Pulmonary artery endothelial cell (primary cell): ENCODE results near the gene MAP2K7. TPM values are rescaled to one million over a fixed set of nuclear protein-coding genes. Genes with fewer than 3 reads are reported as not detected.
"Not testable (repeated sequence)": the region's sequence is repeated elsewhere in the genome, so short reads cannot be mapped to it uniquely, and the experiment has no call there.

Experiments used
- DNase-seq: peaks from one replicate; pipeline ENCODE4 v3.0.0-alpha.2; 2011; ENCODE audit warnings: low read depth, low spot score
- total RNA-seq: library from RNA; depleted of rRNA; stranded (reverse); fragments of >200 nt; gene quantifications from 2 replicates; pipeline ENCODE4 v1.2.3, GENCODE V29; 2014

MAP2K7 gene
- 8.8 and 11.6 TPM in 2 replicates for total RNA-seq

- DNase-seq: peak; percentile 94
These were observed at the start of gene MAP2K7 for GRCh38 chr19:7903244-7904073. Gene MAP2K7 (plus strand): TSS chr19:7903877. CDS start chr19:7903945, 68 bp downstream.

GRCh38 chr19:7855426-7856108 is 48.1 kb upstream of the MAP2K7 start:
- no peak for DNase-seq

GRCh38 chr19:7856109-7856591 is 47.5 kb upstream of the MAP2K7 start:
- DNase-seq: no peak

- no peak for DNase-seq
These were observed 46.7 kb upstream of the MAP2K7 start for GRCh38 chr19:7856679-7857663.

GRCh38 chr19:7857727-7858108 is 46.0 kb upstream of the MAP2K7 start:
- DNase-seq: no peak

- no peak for DNase-seq
These were observed 45.4 kb upstream of the MAP2K7 start for GRCh38 chr19:7858109-7858770.

- not testable (repeated sequence) for DNase-seq
These were observed 44.6 kb upstream of the MAP2K7 start for GRCh38 chr19:7859087-7859486.

- DNase-seq: no peak
These were observed 43.6 kb upstream of the MAP2K7 start for GRCh38 chr19:7859831-7860713.

- no peak for DNase-seq
These were observed 42.7 kb upstream of the MAP2K7 start for GRCh38 chr19:7860714-7861618.

- DNase-seq: no peak
These were observed 41.9 kb upstream of the MAP2K7 start for GRCh38 chr19:7861619-7862412.

- no peak for DNase-seq
These were observed 41.2 kb upstream of the MAP2K7 start for GRCh38 chr19:7862413-7862951.

GRCh38 chr19:7863157-7863970 is 40.3 kb upstream of the MAP2K7 start:
- no peak for DNase-seq

- no peak for DNase-seq
These were observed 39.5 kb upstream of the MAP2K7 start for GRCh38 chr19:7863971-7864689.

- DNase-seq: no peak
These were observed 39.0 kb upstream of the MAP2K7 start for GRCh38 chr19:7864690-7865074.

- DNase-seq: no peak
These were observed 38.3 kb upstream of the MAP2K7 start for GRCh38 chr19:7865262-7865911.
